C4-2B (cell line): ENCODE results near the gene CTIF.

Experiments
- ZFX ChIP-seq: fragments of 450-650 bp; IDR thresholded peaks from 2 replicates; pipeline ENCODE4 v1.6.1; 2017
- TF ChIP-seq, protein P1 (sequence below): fragments of 450-650 bp; conservative IDR thresholded peaks from 2 replicates; pipeline ENCODE4 v1.5.1; 2017; ENCODE audit warnings: mild to moderate bottlenecking

DNA sequence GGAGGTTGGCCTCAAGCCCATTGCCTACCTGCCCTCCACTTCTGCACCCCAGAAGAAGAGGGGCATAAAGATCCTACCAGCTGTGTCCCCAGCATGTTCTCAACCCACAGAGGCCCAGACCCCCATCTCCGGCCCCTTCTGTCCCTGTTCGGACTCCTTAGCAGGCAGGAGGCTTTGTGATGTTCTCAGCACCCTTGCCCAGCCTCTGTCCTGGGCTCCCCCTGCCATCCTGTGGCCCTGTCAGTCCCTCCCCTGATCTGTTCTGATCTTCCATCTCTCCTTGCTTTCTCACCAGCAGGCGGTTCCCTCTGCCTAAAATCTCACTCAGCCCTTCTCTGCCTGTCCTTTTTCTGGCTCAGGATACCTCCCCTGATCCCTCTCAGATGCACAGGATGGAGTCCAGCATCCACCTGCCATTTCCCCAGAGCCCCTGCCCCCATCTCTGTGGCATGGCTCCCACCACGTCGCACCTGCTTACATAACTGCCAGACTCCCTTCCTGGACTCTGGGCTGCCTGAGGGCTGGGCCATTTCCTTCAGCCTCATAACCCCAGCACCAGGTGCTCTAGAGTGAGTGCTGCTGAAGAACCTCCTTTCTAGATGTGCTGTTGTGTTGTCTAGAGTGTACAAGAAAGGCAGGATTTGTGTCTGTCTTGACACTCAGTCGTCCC, 134.0 kb downstream of the CTIF start:
- TF ChIP-seq, protein P1, sequence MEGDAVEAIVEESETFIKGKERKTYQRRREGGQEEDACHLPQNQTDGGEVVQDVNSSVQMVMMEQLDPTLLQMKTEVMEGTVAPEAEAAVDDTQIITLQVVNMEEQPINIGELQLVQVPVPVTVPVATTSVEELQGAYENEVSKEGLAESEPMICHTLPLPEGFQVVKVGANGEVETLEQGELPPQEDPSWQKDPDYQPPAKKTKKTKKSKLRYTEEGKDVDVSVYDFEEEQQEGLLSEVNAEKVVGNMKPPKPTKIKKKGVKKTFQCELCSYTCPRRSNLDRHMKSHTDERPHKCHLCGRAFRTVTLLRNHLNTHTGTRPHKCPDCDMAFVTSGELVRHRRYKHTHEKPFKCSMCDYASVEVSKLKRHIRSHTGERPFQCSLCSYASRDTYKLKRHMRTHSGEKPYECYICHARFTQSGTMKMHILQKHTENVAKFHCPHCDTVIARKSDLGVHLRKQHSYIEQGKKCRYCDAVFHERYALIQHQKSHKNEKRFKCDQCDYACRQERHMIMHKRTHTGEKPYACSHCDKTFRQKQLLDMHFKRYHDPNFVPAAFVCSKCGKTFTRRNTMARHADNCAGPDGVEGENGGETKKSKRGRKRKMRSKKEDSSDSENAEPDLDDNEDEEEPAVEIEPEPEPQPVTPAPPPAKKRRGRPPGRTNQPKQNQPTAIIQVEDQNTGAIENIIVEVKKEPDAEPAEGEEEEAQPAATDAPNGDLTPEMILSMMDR = no peak
- no peak for TF ChIP-seq ZFX
